Measurements from ENCODE around the gene ADGRL1. TPM values are rescaled to one million over a fixed set of nuclear protein-coding genes. Genes with fewer than 3 reads are reported as not detected.
A peak's percentile ranks its signal among the peaks of the same experiment; 100 is the strongest.
"Not testable (repeated sequence)": the region's sequence is repeated elsewhere in the genome, so short reads cannot be mapped to it uniquely, and the experiment has no call there.

ADGRL1 gene
- total and polyA plus RNA-seq, 2 donors (not counting 3 experiments of a cell fraction or from before 2014, with no cell fraction given) = 7.3 to 8.3 TPM

DNA sequence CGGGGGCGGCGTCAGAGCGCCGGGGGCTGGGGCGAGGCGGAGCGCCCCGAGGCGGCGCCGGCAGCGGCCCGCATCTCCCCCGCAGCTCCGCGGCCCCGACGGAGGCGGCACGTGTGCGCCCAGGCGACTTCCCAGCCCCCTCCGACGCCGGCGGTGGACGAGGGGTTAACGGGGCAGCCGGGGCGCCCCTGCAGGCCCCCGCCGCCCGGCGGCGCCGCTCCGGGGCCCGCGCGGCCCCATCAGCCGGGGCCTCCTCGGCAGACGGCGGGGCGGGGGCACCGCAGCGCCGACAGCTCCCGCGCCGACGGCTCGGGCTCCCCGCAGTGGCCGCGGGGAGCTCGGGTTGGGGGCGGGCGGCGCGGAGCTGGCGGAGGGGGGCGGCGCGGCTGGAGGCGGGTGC, 339 bp upstream of the ADGRL1 start:
- H3K79me2 ChIP-seq (ENCODE audit: control insufficient read depth, insufficient read depth, low read length); H2AFZ ChIP-seq (ENCODE audit: low read depth, low read length); BruUV-seq (replicated peaks); H3K9ac ChIP-seq (replicated peaks; ENCODE audit: extremely low read depth, insufficient read depth, low read length); H3K9me1 ChIP-seq (replicated peaks; ENCODE audit: control insufficient read depth, extremely low read depth, insufficient read depth, low read length); dilution Hi-C loops (cut with MboI; ENCODE audit: extremely low pct_ligation_motif_present, low sequenced_read_pairs); H4K20me1 ChIP-seq (replicated peaks; ENCODE audit: control insufficient read depth, extremely low read depth, insufficient read depth, low read length); H3K4me1 ChIP-seq (ENCODE audit: control insufficient read depth, extremely low read depth, insufficient read depth, low read length); DNase-seq (ENCODE audit: low read depth, low spot score); H3K9me3 ChIP-seq (replicated peaks; ENCODE audit: control insufficient read depth, insufficient read depth, low read length); POLR2A ChIA-PET; H3K36me3 ChIP-seq (ENCODE audit: control insufficient read depth in 2 of 2, extremely low read depth in 1 of 2, insufficient read depth in 2 of 2, low read length in 2 of 2); H3K27ac ChIP-seq (ENCODE audit: insufficient read depth, low read depth, low read length); FAIRE-seq; H3K4me2 ChIP-seq (ENCODE audit: insufficient read depth, low read length): not testable (repeated sequence)
- CTCF ChIA-PET = interaction anchor here (0.9 kb wide), 1 partner anchor 142 kb away, joined by 3 read pairs; no protein-coding TSS in a partner anchor
- Histone ChIP-seq H3K27me3 (ENCODE audit: control insufficient read depth in 2 of 2, insufficient read depth in 2 of 2, low read length in 2 of 2) (peaks cover 19 to 27% of the 10 kb centered on the region in 2 experiments), H3K4me3 (replicated peaks in 1 of 3; ENCODE audit: insufficient read depth in 1 of 3, low read depth in 1 of 3, low read length in 3 of 3) (peak overlapping the region in 1 of 3 experiments; percentile 42)
- intact Hi-C loops (cut with micrococcal nuclease) = loop anchor here (5.0 kb wide), 1 partner anchor 81 kb away; no protein-coding TSS in a partner anchor

DNA sequence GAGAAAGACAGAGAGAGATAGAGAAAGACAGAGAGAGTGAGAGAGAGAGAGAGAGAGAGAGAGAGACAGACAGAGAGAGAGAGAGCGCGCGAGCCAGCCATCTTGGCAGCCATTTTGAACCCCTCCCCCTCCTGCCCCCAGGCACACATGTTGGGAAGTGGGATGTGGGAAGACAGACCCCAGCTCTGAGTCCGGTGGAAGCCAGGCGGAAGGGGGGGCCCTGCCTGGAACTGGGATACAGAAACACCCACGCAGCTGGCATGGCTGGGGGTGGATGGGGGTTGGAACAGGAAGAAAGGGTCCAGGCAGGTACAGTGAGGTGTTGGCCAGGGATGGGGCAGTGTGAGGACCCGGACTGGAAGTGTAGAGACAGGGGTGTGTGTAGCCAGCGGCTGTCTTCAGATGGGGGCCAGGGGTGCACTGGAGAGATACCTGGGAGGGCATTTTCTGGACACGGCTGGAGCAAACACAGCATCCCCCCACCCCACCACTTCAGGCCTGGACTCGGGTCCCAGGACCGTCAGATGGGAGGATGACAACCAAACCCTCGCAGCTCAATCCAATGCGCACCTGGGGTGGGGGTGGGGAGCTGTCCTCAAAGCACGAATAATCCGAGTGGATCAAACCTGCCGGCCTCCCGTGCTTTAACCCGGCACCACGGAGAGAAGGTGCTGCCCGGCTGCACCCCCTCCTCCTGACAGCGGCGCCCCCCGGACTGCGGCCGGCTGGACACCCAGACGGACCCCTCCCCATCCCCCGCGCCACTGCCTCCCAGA, 1.1 kb downstream of the ADGRL1 start:
- H3K9ac ChIP-seq (replicated peaks; ENCODE audit: extremely low read depth, insufficient read depth, low read length); H3K9me3 ChIP-seq (replicated peaks; ENCODE audit: control insufficient read depth, insufficient read depth, low read length); DNase-seq (ENCODE audit: low read depth, low spot score); H3K27ac ChIP-seq (ENCODE audit: insufficient read depth, low read depth, low read length); POLR2A ChIA-PET; BruUV-seq (replicated peaks); H3K9me1 ChIP-seq (replicated peaks; ENCODE audit: control insufficient read depth, extremely low read depth, insufficient read depth, low read length); H3K4me2 ChIP-seq (ENCODE audit: insufficient read depth, low read length); H3K36me3 ChIP-seq (ENCODE audit: control insufficient read depth in 2 of 2, extremely low read depth in 1 of 2, insufficient read depth in 2 of 2, low read length in 2 of 2); H2AFZ ChIP-seq (ENCODE audit: low read depth, low read length); FAIRE-seq; H3K79me2 ChIP-seq (ENCODE audit: control insufficient read depth, insufficient read depth, low read length); dilution Hi-C loops (cut with MboI; ENCODE audit: extremely low pct_ligation_motif_present, low sequenced_read_pairs); H4K20me1 ChIP-seq (replicated peaks; ENCODE audit: control insufficient read depth, extremely low read depth, insufficient read depth, low read length); H3K4me1 ChIP-seq (ENCODE audit: control insufficient read depth, extremely low read depth, insufficient read depth, low read length); CTCF ChIA-PET: not testable (repeated sequence)
- intact Hi-C loops (cut with micrococcal nuclease) = loop anchor here (5.0 kb wide), 1 partner anchor 82 kb away; no protein-coding TSS in a partner anchor
- Histone ChIP-seq H3K4me3 (replicated peaks in 1 of 3; ENCODE audit: insufficient read depth in 1 of 3, low read depth in 1 of 3, low read length in 3 of 3) (peak overlapping the region in 1 of 3 experiments; percentile 42), H3K27me3 (ENCODE audit: control insufficient read depth in 2 of 2, insufficient read depth in 2 of 2, low read length in 2 of 2) (peaks cover 14 to 25% of the 10 kb centered on the region in 2 experiments)

DNA sequence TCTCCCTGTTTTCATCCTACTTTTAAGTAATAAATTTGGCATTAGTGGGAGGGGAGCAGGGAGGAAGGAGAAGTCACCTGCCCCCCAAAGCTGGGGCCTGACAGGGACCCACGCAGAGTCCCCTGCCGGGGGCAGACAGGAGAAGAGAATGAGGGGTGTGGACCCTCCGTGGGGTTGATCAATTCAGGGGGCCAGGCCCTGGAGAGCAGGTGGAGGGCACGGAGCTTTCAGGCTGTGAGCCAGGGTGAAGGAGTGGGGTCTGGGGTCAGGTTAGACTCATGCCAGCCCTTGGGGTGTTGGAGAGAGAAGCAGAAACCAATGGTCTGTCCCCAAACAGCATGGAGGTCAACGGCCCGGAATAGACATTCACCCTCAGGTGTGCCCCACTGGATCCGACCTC, 1.8 kb downstream of the ADGRL1 start:
- CTCF ChIA-PET = interaction anchor here (1.0 kb wide), 1 partner anchor 144 kb away, joined by 6 read pairs; no protein-coding TSS in a partner anchor
- FAIRE-seq; H3K79me2 ChIP-seq (ENCODE audit: control insufficient read depth, insufficient read depth, low read length); H3K27ac ChIP-seq (ENCODE audit: insufficient read depth, low read depth, low read length); H3K9me3 ChIP-seq (replicated peaks; ENCODE audit: control insufficient read depth, insufficient read depth, low read length); H3K4me3 ChIP-seq (replicated peaks in 1 of 3; ENCODE audit: insufficient read depth in 1 of 3, low read depth in 1 of 3, low read length in 3 of 3); BruUV-seq (replicated peaks); DNase-seq (ENCODE audit: low read depth, low spot score); POLR2A ChIA-PET; H3K9ac ChIP-seq (replicated peaks; ENCODE audit: extremely low read depth, insufficient read depth, low read length); intact Hi-C loops (cut with micrococcal nuclease); H3K4me1 ChIP-seq (ENCODE audit: control insufficient read depth, extremely low read depth, insufficient read depth, low read length); H4K20me1 ChIP-seq (replicated peaks; ENCODE audit: control insufficient read depth, extremely low read depth, insufficient read depth, low read length); H2AFZ ChIP-seq (ENCODE audit: low read depth, low read length); H3K9me1 ChIP-seq (replicated peaks; ENCODE audit: control insufficient read depth, extremely low read depth, insufficient read depth, low read length); dilution Hi-C loops (cut with MboI; ENCODE audit: extremely low pct_ligation_motif_present, low sequenced_read_pairs); H3K4me2 ChIP-seq (ENCODE audit: insufficient read depth, low read length); H3K36me3 ChIP-seq (ENCODE audit: control insufficient read depth in 2 of 2, extremely low read depth in 1 of 2, insufficient read depth in 2 of 2, low read length in 2 of 2): not testable (repeated sequence)
- peaks cover 13 to 25% of the 10 kb centered on the region in 2 experiments for H3K27me3 ChIP-seq (ENCODE audit: control insufficient read depth in 2 of 2, insufficient read depth in 2 of 2, low read length in 2 of 2)

DNA sequence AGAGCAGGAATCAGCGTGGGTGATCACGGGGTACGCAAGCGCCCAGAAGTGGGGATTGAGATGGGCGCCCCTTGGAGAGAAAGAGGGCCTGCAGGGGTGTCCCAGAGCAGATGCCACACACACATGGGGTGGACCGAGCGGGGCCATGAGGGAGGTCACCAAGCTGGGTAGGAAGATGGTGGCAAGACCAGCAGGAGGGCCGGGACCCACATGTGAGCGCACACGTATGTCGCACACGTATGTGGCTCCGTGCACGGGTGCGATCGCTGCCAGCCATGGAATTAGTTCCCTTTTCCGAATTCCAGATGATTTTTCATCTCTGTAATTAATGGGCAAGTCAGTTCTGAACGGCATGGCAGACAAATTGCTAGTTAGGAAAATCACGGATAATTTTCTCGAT, 2.2 kb downstream of the ADGRL1 start:
- BruUV-seq (replicated peaks); H3K9ac ChIP-seq (replicated peaks; ENCODE audit: extremely low read depth, insufficient read depth, low read length); H3K4me2 ChIP-seq (ENCODE audit: insufficient read depth, low read length); H3K4me3 ChIP-seq (replicated peaks in 1 of 3; ENCODE audit: insufficient read depth in 1 of 3, low read depth in 1 of 3, low read length in 3 of 3); FAIRE-seq; H3K79me2 ChIP-seq (ENCODE audit: control insufficient read depth, insufficient read depth, low read length); H3K27ac ChIP-seq (ENCODE audit: insufficient read depth, low read depth, low read length); H3K9me3 ChIP-seq (replicated peaks; ENCODE audit: control insufficient read depth, insufficient read depth, low read length); H2AFZ ChIP-seq (ENCODE audit: low read depth, low read length); H3K36me3 ChIP-seq (ENCODE audit: control insufficient read depth in 2 of 2, extremely low read depth in 1 of 2, insufficient read depth in 2 of 2, low read length in 2 of 2); DNase-seq (ENCODE audit: low read depth, low spot score); dilution Hi-C loops (cut with MboI; ENCODE audit: extremely low pct_ligation_motif_present, low sequenced_read_pairs); POLR2A ChIA-PET; H4K20me1 ChIP-seq (replicated peaks; ENCODE audit: control insufficient read depth, extremely low read depth, insufficient read depth, low read length); H3K9me1 ChIP-seq (replicated peaks; ENCODE audit: control insufficient read depth, extremely low read depth, insufficient read depth, low read length); intact Hi-C loops (cut with micrococcal nuclease); H3K4me1 ChIP-seq (ENCODE audit: control insufficient read depth, extremely low read depth, insufficient read depth, low read length): not testable (repeated sequence)
- peaks cover 9 to 23% of the 10 kb centered on the region in 2 experiments for H3K27me3 ChIP-seq (ENCODE audit: control insufficient read depth in 2 of 2, insufficient read depth in 2 of 2, low read length in 2 of 2)
- CTCF ChIA-PET = interaction anchor here (1.0 kb wide), 1 partner anchor 145 kb away, joined by 6 read pairs; no protein-coding TSS in a partner anchor
